GM10847 (cell line): ENCODE data around the gene ZNF681.

Experiments
- POLR2A ChIP-seq: IDR thresholded peaks from 2 replicates; pipeline ENCODE4 v1.6.1; 2011; ENCODE audit not compliant: insufficient read length; ENCODE audit errors: extremely low read depth

ZNF681 gene

DNA sequence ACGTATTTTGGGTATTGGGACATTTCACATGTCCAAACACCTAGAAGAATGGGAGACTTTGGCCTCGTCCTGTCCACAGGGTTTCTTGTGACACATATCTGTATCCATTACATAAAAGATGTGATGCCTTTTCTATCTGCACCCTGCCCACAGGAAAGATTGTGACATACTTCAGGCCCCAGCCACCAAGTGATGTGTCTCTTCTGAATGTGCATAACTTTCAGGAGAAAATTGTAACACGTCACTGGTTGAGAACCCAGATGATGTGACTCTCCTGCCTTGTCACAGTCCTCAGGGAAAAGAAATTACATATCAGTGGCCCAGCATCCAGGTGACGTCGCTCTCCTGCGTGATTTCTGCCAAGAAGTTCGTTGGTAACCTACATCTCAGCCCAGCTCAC is 21.0 kb upstream of the ZNF681 start:
- TF ChIP-seq POLR2A: no peak

DNA sequence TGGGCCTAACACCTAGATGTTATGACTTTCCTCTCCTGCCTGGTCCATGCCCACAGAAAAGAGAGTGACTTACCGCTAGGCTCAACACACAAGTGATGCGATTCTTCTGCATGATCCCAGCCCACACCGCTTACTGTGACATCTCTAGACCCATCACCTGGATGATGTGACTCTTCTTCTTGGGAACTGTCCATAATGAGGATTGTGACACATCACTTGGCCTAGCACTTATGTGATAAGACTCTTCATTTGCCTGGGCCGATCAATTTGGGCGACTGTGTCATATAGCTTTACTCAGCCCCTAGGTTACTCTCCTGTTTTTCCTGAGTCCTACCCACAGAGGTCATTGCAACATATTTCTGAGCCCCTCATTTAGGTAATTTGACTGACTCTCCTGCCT is 19.9 kb upstream of the ZNF681 start:
- TF ChIP-seq POLR2A: no peak

DNA sequence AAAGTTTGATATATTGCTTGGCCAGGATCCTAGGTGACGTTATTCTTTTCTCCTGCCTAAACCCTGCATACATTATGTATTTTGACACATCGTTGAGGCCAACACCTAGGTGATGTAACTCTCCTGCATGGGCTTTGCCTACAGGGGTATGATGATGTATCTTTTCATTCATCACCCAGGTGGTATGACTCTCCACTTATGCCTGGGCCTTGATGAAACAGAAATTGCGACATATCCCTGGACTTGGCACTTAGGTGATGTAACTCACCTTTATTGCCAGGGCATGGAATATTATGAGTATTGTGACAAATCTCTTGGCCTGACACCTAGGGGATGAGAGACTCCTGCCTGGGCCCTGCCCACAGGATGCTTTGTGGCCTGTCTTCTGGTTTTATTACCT is 18.5 kb upstream of the ZNF681 start:
- no peak for TF ChIP-seq POLR2A

DNA sequence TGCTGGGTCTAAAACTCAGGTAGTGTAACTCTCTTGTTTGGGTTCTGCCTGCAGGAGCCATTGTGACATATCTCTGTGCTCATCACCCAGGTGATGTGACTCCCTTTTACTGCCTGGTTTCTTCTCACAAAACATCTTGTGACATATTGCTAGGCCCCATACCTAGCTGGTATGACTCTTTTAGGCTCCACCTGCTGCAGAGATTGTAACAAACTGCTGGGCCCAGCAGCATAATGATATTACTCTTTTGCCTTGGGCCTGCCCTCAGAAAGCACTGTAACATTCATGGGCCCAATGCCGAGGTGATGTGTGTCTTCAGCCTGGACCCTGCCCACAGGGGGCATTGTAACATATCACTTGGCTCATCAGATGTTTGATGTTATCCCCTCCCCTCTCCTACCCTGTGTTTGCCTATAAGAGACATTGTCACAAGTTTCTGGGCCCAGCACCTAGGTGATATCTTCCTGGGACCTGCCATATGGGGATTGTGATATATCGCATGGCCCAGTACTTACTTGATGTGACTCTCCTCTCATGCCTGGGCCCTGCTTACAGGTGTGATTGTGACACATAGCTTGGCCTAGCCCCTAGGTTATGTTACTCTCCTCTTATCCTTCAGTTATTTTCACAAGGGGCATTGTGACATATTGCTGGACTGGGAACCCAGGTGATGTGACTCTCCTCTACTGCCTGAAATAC is 18.0 kb upstream of the ZNF681 start:
- TF ChIP-seq POLR2A: no peak

DNA sequence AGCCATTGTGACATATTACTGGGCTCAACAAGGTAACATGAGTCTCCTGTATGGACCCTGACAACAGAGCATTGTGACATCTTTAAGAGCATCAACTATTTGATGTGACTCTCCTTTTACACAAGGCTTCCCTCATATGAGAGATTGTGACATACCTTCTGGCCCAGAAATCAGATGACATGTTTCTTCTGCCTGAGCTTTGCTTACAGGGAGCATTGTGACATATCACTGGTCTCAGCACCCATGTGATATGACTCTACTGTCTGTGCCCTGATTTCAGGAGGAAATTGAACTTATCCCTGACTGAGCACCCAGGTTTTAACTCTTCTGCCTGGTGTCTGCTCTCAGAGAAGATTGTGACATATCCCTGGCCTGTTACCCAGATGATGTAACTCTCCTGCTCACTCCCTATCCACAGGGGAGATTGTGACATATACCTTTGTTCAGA is 15.9 kb upstream of the ZNF681 start:
- no peak for TF ChIP-seq POLR2A

DNA sequence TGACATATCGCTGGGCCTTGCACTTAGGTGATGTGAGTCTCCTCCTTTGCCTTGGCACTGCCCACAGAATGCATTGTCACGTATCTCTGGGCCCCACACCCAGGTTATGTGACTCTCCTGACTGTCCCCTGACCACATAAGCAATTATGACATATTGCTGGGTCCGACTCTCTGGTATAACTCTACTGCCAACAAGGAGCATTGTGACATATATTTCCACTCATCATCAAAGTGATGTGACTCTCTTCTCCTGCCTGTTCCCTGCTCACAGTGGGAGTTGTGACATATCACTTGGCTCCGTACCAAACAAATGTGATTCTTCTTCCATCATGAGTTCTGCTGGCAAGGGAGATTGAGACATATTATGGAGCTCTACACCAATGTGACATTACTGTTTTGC is 15.4 kb upstream of the ZNF681 start:
- TF ChIP-seq POLR2A: no peak

DNA sequence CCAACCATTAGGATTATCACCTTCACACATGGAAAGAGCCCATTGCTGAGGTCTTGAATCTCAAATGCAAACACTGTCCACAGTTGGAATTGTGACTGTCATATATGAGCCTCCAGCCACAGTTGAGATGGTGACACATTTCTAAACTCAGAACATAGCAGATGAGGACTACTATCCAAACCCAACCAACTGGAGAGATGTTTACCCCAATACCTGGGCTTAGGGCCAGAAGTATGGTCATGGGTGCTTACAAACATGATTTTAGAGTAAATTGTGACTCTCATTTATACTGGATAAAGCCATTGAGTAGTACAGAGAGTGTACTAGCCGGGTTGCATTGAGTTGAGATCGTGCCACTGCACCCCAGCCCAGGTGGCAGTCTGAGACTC is 14.0 kb upstream of the ZNF681 start:
- no peak for TF ChIP-seq POLR2A

DNA sequence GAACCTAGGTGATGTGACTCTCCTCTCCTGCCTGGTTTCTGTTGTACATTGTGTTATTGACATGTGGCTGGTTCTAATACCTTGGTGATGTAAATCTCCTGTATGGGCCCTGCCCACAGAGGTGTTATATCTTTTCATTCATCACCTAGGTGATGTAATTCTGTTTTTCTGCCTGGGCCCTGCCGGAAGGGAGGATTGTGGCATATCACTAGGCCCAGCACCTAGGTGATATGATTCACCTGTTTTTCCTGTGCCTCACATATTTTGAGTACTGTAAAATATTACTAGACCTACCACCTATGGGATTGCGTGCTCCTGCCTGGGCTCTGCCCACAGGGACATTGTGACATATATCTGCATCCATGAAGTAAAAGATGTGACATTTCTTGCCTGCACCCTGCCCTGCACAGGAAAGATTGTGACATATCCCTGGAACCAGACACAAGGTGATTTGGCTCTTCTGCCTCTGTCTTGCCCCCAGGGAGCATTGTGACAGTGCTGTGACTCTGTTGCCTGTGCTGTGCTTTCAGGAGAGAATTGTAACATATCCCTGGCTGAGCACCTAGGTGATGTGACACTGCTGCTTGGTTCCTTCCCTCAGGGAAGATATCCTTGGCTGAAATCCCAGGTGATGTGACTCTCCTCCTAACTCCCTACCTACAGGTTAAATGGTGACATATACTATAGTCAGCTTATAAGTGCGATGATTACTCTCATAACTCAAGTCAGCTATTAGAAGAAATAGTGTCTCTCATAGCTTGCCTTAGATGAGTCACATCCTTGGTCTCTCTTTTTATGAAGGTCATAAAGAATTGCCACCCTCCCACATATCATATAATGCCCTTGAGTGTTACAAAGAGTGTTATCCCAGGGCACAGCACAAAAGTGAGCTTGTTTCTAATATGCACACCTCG is 13.3 kb upstream of the ZNF681 start:
- no peak for TF ChIP-seq POLR2A

DNA sequence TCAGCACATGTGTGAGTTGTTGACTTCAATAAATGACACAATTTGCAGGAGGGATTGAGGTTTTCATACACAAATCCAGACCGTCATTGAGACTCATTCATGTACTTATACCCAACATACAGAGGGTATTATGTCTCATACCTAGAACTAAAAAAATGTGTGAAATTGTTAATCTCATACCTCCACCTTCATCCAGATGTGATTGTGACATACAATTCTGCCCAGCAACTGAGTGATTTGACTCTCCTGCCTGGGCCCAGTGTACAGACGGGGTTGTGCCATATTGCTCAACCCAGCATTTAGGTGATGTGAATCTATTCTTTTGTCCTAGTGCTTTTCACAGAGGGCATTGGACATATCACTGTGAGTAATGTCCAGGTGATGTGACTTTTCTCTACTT is 12.6 kb upstream of the ZNF681 start:
- TF ChIP-seq POLR2A: no peak

DNA sequence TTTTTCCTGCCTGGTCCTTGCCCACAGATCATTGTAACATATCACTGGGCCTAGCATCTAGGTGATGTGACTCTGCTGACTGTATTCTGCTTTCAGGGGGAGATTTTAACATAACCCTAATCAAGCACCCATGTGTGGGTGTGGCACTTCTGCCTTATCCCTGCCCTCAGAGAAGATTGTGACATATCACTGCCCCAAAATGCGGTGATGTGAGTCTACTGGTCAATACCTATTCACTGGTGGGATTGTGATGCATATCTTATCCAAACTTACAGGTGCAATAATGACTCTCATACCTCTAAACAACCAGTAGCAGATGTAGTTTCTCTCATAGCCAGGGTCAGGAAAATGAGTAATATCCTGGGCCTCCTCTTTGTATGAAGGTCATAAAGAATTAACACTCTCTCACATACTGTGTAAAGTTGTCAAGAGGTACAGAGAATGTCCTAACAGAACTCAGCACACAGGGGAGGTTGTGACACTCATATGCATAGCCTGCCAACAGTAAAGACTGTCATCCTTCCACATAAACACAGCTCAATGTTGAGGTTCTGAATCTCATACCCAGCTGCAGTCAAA is 12.1 kb upstream of the ZNF681 start:
- TF ChIP-seq POLR2A: no peak

DNA sequence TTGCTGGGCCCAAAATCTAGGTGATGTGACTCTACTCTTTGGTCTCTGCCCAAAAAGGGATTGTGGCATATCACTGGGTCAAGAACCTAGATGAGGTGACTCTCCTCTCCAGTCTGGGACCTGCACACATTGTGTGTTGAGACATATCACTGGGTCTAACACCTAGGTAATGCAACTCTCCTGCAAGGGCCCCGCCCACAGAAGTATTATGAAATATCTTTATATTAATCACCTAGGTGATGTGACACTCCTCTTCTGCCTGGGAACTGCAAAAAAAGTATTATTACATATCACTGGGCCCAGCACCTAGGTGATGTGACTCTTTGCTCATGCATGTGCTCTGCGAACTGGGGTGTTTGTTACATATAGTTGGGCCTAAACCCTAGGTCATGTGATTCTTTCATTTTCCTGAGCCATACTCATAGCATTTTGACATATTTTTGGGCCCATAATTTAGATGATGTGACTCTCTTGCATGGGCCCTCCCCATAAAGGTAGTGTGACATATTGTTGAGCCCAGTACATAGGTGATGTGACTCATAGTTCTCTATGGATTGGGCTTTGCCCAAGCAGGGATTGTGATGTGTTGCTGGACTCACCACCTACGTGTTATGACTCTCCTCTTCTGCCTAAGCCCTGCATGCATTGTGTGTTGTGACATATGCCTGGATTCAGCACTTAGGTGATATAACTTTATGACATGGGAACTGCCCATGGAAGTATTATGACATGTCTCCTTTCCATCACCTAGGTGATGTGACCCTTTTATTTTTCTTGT is 11.2 kb upstream of the ZNF681 start:
- no peak for TF ChIP-seq POLR2A

DNA sequence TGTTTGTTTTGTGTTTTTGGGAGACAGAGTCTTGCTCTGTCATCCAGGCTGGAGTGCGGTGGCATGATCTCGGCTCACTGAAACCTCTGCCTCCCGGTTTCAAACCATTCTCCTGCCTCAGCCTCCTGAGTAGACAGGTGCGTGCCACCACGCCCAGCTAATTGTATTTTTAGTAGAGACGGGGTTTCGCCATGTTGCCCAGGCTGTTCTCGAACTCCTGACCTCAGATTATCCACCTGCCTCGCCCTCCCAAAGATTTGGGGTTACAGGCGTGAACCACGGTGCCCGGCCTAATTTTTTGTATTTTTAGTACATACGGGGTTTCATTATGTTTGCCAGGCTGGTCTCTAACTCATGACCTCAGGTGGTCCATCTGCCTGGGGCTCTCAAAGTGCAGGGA is 8.3 kb upstream of the ZNF681 start:
- TF ChIP-seq POLR2A: no peak

DNA sequence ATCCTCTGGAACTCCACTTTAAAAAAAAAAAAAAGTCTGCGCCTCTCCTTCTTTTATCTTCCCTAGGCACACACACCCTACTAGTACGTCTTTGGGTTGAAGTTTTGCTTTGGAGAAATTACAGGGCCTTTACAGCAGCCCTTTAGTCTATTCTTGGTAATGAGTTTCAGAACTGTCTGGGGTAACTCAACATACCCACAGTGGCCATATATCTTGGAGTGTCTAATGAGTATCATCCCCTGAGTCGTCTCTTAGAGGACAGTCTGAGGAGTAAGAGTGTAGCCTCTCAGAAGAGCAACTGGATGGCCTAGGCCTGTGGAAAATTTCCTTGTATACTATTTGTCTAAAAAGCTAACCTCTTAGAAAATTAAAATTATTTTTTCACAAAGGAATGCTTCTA is 6.1 kb upstream of the ZNF681 start:
- TF ChIP-seq POLR2A: no peak

DNA sequence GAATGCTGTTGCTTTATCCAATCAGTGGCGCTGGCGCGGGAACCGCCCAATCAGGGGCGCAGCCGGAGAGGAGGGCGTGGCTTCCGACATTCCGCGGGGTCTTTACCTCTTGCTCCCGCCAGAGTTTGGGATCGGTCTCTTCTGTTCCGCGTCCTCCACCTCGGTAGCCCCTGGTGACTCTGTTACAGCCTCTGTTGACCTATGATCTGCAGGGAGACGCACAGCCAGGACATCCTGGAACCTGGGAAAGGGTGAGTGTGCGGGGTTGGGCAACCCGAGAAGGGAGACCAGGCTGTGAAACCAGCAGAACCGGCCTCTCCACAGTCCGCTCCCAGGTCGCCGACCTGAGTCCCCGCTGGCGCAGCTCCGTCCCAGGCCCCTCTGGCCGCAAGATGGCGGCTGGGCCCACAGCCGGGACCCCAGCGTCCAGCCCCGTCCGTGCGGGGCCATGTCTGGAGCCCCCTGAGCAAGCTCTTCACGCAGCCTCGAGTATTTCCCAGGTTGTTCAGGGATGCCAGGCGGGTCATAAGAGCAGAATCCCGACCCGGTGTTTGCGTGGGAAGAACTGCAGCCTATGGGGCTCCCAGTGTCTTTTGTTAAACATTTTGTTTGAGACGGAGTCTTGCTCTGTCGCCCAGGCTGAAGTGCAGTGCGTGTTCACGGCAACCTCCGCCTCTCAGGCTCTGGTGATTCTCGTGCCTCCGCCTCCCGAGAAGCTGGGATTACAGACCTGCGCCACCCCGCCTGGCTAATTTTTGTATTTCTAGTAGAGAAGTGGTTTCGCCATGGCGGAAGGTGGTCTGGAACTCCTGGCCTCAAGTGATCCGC is 4.4 kb upstream of the ZNF681 start:
- no peak for TF ChIP-seq POLR2A

DNA sequence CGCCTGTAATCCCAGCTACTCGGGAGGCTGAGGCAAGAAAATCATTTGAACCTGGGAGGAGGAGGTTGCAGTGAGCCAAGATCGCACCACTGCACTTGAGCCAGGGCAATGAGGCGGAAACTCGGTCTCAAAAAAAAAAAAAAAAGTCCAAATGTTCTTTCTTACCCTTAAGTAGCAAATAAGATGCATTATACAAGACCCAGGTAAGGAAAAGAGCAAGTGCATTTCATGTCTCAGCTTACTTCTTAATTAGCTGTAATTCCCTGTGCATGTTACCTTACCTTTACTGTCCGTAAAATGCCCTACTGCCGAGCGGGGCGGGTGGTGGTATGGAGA is 3.8 kb upstream of the ZNF681 start:
- TF ChIP-seq POLR2A: no peak
